Peyer's patch (tissue), 4 donors: Measurements from ENCODE around the gene MRPL10. TPM values are rescaled to one million over a fixed set of nuclear protein-coding genes. Genes with fewer than 3 reads are reported as not detected.

Source experiments
- DNase-seq, 3 donors: peaks; one replicate each; pipeline ENCODE4 v3.0.0-alpha.2; 2017 to 2019
- H3K27ac ChIP-seq, 4 donors: fragments of 200-600 bp; sonication (generic); one replicate each; pipeline ENCODE4 v1.5.1; 2016 to 2019
- H3K27me3 ChIP-seq, 2 donors: fragments of 200-600 bp; sonication (generic); one replicate each; pipeline ENCODE4 v1.5.1; 2019
- H3K36me3 ChIP-seq, 3 donors: fragments of 200-600 bp; sonication (generic); one replicate each; pipeline ENCODE4 v1.5.1; 2016 to 2019
- H3K4me1 ChIP-seq, 4 donors: fragments of 200-600 bp; sonication (generic); one replicate each; pipeline ENCODE4 v1.5.1; 2016 to 2019
- H3K4me3 ChIP-seq, 4 donors: fragments of 200-600 bp; sonication (generic); 1 replicate in 3 of 4; 2 replicates in 1 of 4; pipeline ENCODE4 v1.5.1; 2016 to 2019; ENCODE audit warnings: mild to moderate bottlenecking in 1 of 4
- H3K9me3 ChIP-seq, 4 donors: fragments of 200-600 bp; sonication (generic); one replicate each; pipeline ENCODE4 v1.5.1; 2016 to 2019; ENCODE audit warnings: mild to moderate bottlenecking in 1 of 4
- POLR2A ChIP-seq, 2 donors: fragments of 450-650 bp; IDR thresholded peaks; one replicate each; pipeline ENCODE4 v1.5.1; 2017; ENCODE audit warnings: antibody characterized with exemption in 2 of 2, mild to moderate bottlenecking in 2 of 2, moderate library complexity in 2 of 2
- total RNA-seq, 4 donors: library from RNA; depleted of rRNA; stranded (reverse); fragments of >200 nt; gene quantifications; one replicate each; pipeline ENCODE4 v1.1.0, GENCODE V29; 2016
- TF ChIP-seq, protein P1 (sequence below), 6 experiments: fragments of 450-650 bp in 4 of 6; fragments of 200-600 bp in 2 of 6; sonication (generic) in 1 of 6; IDR thresholded peaks; one replicate each; pipeline ENCODE4 v1.5.1; 2017 to 2019; ENCODE audit warnings: antibody characterized with exemption in 6 of 6, mild to moderate bottlenecking in 3 of 6, moderate library complexity in 1 of 6

Gene MRPL10
- total RNA-seq, 4 donors from 2014 or later, result 30.5 to 50.4 (median 34.8) TPM

- TF ChIP-seq POLR2A (IDR thresholded peaks at IDR 0.05), result no peak
- TF ChIP-seq, protein P1, sequence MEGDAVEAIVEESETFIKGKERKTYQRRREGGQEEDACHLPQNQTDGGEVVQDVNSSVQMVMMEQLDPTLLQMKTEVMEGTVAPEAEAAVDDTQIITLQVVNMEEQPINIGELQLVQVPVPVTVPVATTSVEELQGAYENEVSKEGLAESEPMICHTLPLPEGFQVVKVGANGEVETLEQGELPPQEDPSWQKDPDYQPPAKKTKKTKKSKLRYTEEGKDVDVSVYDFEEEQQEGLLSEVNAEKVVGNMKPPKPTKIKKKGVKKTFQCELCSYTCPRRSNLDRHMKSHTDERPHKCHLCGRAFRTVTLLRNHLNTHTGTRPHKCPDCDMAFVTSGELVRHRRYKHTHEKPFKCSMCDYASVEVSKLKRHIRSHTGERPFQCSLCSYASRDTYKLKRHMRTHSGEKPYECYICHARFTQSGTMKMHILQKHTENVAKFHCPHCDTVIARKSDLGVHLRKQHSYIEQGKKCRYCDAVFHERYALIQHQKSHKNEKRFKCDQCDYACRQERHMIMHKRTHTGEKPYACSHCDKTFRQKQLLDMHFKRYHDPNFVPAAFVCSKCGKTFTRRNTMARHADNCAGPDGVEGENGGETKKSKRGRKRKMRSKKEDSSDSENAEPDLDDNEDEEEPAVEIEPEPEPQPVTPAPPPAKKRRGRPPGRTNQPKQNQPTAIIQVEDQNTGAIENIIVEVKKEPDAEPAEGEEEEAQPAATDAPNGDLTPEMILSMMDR (IDR thresholded peaks at IDR 0.05), result no peak
- no peak overlapping the region for H3K27ac ChIP-seq
- H3K36me3 ChIP-seq, result no peaks in the 10 kb centered on the region
- no peaks in the 10 kb centered on the region for H3K27me3 ChIP-seq
- H3K4me3 ChIP-seq, result no peak overlapping the region
- DNase-seq, result peak in 1 of 3 donors; percentile 13
- H3K4me1 ChIP-seq, result peaks cover 1 to 16% (median 4%) of the 10 kb centered on the region in 4 donors
- no peaks in the 10 kb centered on the region for H3K9me3 ChIP-seq
Observed at GRCh38 chr17:47877368-47878034, 46.2 kb upstream of the MRPL10 start.

GRCh38 chr17:47875011-47875985 lies 44.0 kb upstream of the MRPL10 start:
- H3K9me3 ChIP-seq, result no peaks in the 10 kb centered on the region
- no peaks in the 10 kb centered on the region for H3K36me3 ChIP-seq
- TF ChIP-seq POLR2A (IDR thresholded peaks at IDR 0.05), result no peak
- TF ChIP-seq, protein P1 (IDR thresholded peaks at IDR 0.05), result no peak
- no peak overlapping the region for H3K27ac ChIP-seq
- no peaks in the 10 kb centered on the region for H3K27me3 ChIP-seq
- H3K4me1 ChIP-seq, result peaks cover 0 to 7% (median 3%) of the 10 kb centered on the region in 4 donors
- H3K4me3 ChIP-seq, result no peak overlapping the region
- peak in 1 of 3 donors; percentile 15 for DNase-seq

GRCh38 chr17:47873200-47874090 lies 42.1 kb upstream of the MRPL10 start:
- Histone ChIP-seq H3K27me3 (no peaks in the 10 kb centered on the region), H3K9me3 (no peaks in the 10 kb centered on the region)
- TF ChIP-seq POLR2A (IDR thresholded peaks at IDR 0.05), result no peak
- TF ChIP-seq, protein P1 (IDR thresholded peaks at IDR 0.05), result no peak

GRCh38 chr17:47872651-47873161 lies 41.4 kb upstream of the MRPL10 start:
- Histone ChIP-seq H3K9me3 (no peaks in the 10 kb centered on the region), H3K27ac (no peak overlapping the region), H3K27me3 (no peaks in the 10 kb centered on the region), H3K4me3 (peak overlapping the region in 1 of 4 donors; percentile 2), H3K36me3 (no peaks in the 10 kb centered on the region), H3K4me1 (peaks cover 0 to 7% (median 3%) of the 10 kb centered on the region in 4 donors)
- no peak for TF ChIP-seq POLR2A (IDR thresholded peaks at IDR 0.05)
- TF ChIP-seq, protein P1 (IDR thresholded peaks at IDR 0.05), result no peak
- no peak for DNase-seq

More at GRCh38 chr17:47873200-47874090, 42.1 kb upstream of the MRPL10 start:
- Histone ChIP-seq H3K4me1 (peaks cover 0 to 7% (median 3%) of the 10 kb centered on the region in 4 donors), H3K27ac (no peak overlapping the region), H3K36me3 (no peaks in the 10 kb centered on the region), H3K4me3 (no peak overlapping the region)
- DNase-seq, result peak in 1 of 3 donors; percentile 5
